ENCODE data around the gene ESPL1.
A peak's percentile ranks its signal among the peaks of the same experiment; 100 is the strongest.

The ESPL1 gene

GRCh38 chr12:53298164-53298563 is 30.1 kb downstream of the ESPL1 start:
- in situ Hi-C loops (cut with MboI; ENCODE audit: low sequenced_read_pairs, unreplicated experiment), result no loop called here
- DNase-seq (ENCODE audit: low spot score), result no peak
- TF ChIP-seq CTCF (IDR thresholded peaks at IDR 0.05; ENCODE audit: borderline replicate concordance, control extremely low read depth, extremely low read depth, insufficient read depth, missing control alignments), result no peak

- DNase-seq (ENCODE audit: low spot score), result no peak
- TF ChIP-seq CTCF (IDR thresholded peaks at IDR 0.05; ENCODE audit: borderline replicate concordance, control extremely low read depth, extremely low read depth, insufficient read depth, missing control alignments), result no peak
- in situ Hi-C loops (cut with MboI; ENCODE audit: low sequenced_read_pairs, unreplicated experiment), result no loop called here
Measured at GRCh38 chr12:53299101-53299453, 31.0 kb downstream of the ESPL1 start.

- in situ Hi-C loops (cut with MboI; ENCODE audit: low sequenced_read_pairs, unreplicated experiment), result no loop called here
- DNase-seq (ENCODE audit: low spot score), result peak; percentile 90
- TF ChIP-seq CTCF (IDR thresholded peaks at IDR 0.05; ENCODE audit: borderline replicate concordance, control extremely low read depth, extremely low read depth, insufficient read depth, missing control alignments), result no peak
Measured at GRCh38 chr12:53299454-53300180, 31.5 kb downstream of the ESPL1 start, which contains the start of gene MYG1. MYG1 (plus strand) TSS chr12:53299695; CDS start chr12:53299738, 43 bp downstream.

GRCh38 chr12:53300187-53300586 is 32.1 kb downstream of the ESPL1 start:
- no peak for DNase-seq (ENCODE audit: low spot score)
- no peak for TF ChIP-seq CTCF (IDR thresholded peaks at IDR 0.05; ENCODE audit: borderline replicate concordance, control extremely low read depth, extremely low read depth, insufficient read depth, missing control alignments)
- in situ Hi-C loops (cut with MboI; ENCODE audit: low sequenced_read_pairs, unreplicated experiment), result no loop called here

- in situ Hi-C loops (cut with MboI; ENCODE audit: low sequenced_read_pairs, unreplicated experiment), result no loop called here
- DNase-seq (ENCODE audit: low spot score), result no peak
- no peak for TF ChIP-seq CTCF (IDR thresholded peaks at IDR 0.05; ENCODE audit: borderline replicate concordance, control extremely low read depth, extremely low read depth, insufficient read depth, missing control alignments)
Measured at GRCh38 chr12:53302903-53303302, 34.8 kb downstream of the ESPL1 start.

GRCh38 chr12:53306826-53307225 is 38.7 kb downstream of the ESPL1 start:
- TF ChIP-seq CTCF (IDR thresholded peaks at IDR 0.05; ENCODE audit: borderline replicate concordance, control extremely low read depth, extremely low read depth, insufficient read depth, missing control alignments), result no peak
- in situ Hi-C loops (cut with MboI; ENCODE audit: low sequenced_read_pairs, unreplicated experiment), result no loop called here
- no peak for DNase-seq (ENCODE audit: low spot score)
